ENCODE data around the gene DNAH8.
"Not testable (repeated sequence)": the region's sequence is repeated elsewhere in the genome, so short reads cannot be mapped to it uniquely, and the experiment has no call there.

DNAH8 gene

DNA sequence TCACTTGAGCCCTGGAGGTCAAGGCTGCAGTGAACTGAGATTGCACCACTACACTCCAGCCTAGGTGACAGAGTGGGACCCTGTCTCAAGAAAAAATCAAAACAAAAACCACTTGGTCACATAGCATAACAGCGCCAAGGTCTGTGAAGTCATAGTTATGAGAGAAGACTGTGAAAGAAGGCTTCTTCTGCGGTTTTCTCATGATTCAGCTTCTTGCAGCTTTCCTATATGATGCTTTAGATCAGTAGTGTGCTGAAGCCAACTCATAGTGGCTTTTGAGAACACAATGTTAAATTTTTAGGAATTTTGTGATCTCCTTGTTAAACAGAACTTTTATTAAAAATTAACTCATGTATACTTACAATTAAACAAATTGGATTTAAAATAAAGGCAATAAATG, 197.3 kb downstream of the DNAH8 start:
- DNase-seq, result no peak

DNA sequence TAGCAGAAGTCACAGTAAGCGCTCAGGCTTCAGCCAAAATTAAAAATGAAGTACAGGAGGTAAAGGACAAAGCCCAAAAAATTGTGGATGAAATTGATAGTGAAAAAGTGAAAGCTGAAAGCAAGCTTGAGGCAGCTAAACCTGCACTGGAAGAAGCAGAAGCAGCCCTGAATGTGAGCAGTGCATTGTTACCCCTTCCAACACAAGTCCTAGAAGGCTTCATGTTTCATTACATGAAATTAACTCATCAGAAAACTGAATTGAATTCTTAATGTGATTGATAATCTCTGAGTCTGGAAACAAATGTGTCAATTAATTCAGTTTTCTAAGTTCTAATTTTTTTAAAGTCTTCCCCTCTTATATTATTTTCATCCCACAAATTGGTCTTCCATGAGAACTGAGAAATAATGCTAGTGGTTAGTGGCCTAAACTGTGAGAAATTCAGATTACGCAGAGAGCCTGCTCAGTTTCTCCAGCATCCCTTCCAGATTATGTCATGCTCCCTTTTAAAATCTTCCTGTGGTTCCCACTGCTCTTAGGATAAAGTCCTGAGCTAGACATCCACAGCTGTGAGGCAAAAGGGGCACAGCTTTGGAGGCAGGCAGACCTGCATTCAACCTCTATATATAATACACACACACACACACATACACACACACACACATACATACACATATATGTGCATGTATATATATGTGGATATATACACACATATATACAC, 200.3 kb downstream of the DNAH8 start:
- no peak for DNase-seq

DNA sequence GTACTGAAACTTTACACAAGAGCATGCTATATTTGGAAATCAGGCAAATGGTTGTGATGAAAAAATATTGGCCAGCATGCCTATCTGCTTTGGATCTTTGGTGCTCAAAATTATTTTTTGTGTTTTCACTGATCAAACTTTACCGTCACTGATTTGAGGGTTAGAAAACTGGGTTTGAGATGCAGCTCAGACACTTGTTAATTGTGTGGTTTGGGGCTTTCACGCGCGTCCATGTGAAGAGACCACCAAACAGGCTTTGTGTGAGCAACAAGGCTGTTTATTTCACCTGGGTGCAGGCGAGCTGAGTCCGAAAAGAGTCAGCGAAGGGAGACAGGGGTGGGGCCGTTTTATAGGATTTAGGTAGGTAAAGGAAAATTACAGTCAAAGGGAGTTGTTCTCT, 206.4 kb downstream of the DNAH8 start:
- not testable (repeated sequence) for DNase-seq

DNA sequence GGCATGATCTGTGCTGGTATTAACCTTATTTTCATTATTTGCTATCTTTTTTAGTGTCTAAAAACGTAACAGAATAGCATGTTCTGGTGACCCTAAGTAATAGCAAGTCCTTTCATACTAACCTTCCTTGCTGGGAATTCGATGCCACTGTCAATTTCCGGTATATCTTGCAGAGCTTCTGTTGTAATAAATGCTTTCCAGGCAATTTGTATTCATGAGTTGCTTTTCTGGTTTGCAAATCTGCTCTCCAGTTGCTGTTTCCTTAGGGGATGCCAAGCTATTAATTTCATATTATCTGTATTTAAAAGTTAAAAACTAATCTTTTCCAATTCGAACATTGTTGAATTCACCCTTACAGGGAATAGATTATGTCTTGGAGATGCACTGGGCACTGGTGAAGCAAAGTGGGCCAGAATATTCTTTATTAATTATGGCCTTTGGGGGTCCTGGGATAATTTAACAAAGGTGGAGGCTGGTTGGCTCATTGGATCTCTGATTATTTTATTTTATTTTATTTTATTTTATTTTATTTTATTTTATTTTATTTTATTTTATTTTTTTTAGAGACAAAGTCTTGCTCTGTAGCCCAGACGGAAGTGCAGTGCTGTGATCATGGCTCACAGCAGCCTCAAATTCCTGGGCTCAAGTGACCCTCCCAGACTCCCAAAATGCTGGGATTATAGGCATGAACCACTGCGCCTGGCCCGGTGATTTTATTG, 209.8 kb downstream of the DNAH8 start:
- DNase-seq, result no peak

DNA sequence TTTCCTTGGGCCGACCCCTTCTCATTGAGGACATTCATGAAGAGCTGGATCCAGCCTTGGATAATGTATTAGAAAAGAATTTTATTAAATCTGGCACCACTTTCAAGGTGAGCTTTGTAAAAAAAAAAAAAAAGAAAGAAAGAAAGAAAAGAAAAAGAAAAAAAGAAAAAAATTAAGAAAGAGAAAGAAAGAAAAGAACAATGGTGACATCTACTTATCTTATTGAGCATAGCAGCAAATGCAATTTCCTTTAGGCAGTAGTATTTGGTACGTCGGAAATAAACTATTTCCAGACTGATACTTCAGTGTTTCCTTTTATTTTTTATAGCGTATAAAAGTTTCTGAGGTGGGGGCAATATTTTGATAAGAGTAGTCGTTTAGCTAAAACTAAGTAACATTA, 214.4 kb downstream of the DNAH8 start:
- DNase-seq, result no peak

DNA sequence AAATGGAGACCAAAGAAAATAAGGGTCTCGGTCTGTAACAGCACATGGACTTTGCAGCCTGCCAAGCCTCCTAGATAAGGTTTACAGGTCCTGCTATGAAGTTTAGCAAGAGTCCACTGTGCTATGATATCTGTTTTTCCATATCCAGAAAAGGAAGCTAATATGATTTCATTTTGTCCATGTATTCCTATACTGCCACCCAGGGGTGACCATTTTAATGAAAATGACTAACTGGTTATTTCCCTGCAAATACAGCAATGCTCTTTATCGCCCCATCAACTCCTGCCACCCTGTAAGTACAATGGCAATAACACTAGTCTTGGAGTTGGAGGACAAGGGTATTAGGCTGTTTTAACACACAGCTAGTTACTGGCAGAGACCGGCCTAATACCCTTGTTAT, 218.3 kb downstream of the DNAH8 start:
- DNase-seq, result no peak

DNA sequence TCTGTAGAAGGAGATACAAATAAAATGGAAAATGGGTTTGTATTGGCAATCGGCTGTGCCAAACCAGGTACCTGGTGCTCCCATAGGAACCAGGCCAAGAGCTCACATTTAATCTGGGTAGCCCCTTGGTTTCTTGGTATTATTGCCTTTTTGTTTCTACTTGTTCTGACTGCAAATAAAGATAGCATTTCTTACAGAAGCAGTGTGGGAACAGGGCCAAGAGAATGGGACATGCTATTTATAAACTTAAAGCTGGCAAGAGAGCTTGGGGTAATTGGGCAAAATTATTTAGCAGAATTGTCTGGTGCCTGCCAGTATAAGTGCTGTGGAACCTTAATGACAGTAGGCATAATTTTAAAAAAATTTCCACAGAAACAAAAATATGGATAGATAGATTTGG, 219.9 kb downstream of the DNAH8 start:
- no peak for DNase-seq

DNA sequence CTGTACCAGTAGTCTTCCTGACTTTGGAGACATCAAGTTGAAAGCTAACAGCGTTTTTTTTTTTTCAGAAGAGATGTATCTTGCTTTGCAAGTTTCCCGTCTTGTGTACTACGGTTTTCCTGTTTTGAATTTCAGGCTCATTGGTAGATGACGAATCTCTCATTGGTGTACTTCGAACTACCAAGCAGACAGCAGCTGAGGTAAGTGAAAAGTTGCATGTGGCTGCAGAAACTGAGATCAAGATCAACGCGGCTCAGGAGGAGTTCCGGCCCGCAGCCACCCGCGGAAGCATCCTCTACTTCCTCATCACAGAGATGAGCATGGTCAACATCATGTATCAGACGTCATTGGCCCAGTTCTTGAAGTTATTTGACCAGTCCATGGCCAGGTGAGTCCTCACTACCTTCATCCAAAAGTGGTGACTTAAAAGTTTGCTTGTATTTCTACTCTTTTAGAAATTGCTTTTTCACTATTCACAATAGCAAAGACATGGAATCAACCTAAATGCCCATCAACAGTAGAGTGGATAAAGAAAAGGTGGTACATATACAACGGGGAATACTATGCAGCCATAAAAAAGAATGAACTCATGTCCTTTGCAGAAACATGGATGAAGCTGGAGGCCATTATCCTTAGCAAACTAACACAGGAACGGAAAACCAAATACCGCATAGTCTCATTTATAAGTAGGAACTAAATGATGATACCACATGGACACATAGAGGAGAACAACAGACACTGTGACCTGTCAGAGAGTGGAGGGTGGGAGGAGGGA, 222.9 kb downstream of the DNAH8 start:
- no peak for DNase-seq

DNA sequence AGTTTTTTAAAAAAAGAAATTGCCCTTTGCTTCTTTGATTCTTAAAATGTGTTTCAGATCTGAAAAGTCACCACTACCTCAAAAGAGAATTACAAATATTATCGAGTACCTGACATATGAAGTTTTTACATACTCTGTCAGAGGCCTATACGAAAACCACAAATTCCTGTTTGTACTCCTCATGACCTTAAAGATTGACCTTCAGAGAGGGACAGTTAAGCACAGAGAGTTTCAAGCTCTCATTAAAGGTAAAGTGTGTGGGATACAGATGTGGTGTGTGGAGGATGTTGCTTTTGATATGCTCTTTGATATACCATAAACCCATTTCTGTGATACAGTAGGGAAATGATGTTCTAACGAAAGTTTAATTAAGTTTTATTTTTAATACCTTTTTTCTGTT, 223.6 kb downstream of the DNAH8 start:
- no peak for DNase-seq

DNA sequence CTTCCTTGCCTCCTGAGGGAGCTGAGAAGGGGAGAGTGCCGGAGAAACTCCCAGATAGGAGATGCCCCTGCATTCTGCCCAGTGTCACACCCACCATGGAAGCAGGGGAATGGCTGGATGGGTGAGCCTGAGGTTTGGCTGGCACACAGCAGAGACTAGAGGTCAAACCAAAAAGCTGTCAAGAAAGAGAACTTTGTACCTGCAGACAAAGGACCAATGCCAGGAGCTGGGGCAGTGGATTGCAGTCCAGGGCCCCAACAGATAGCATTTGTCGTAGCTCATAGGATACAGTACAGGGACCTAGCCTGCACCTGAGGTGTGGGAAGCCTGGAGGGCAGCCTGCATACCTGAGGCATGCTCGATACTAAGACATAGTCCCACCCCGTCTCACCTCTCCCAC, 227.3 kb downstream of the DNAH8 start:
- no peak for DNase-seq

DNA sequence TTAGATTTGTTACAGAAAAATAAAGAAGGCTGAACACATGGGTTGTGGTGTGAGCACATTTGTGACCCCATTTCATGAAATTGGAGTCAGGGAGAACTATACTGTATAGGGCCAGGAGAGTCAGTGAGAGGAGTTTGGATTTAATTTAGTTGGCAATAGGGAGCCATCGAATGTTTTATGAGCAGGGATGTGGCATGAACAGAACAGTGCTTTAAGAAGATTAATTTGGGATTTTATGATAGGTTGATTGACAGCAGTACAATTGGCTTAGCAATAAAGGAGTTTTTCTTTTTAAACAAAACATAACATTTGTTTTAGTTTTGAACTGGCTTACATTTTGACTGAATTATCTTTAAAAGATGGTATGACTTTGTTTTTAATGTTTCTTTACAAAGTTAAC, 227.9 kb downstream of the DNAH8 start:
- DNase-seq, result no peak

DNA sequence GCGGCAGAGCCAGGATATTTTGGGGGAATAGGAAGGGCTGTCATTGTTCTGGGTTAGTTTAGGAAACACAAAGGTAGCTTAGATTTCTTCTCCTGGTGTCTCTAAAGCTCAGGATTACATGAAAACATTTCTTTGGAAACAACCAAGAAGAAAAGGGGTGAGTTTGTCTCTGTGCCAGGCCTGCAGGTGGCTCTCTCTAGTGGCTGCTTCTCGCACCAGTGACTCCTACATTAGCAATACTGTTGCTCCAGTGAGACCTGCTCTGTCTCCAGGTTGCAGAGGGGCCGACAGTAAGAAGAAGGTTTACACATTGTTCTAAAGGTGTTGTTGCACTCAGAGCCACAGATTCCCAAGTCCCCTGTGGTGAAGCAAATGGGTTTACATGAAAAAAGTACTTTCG, 228.9 kb downstream of the DNAH8 start:
- DNase-seq, result no peak

DNA sequence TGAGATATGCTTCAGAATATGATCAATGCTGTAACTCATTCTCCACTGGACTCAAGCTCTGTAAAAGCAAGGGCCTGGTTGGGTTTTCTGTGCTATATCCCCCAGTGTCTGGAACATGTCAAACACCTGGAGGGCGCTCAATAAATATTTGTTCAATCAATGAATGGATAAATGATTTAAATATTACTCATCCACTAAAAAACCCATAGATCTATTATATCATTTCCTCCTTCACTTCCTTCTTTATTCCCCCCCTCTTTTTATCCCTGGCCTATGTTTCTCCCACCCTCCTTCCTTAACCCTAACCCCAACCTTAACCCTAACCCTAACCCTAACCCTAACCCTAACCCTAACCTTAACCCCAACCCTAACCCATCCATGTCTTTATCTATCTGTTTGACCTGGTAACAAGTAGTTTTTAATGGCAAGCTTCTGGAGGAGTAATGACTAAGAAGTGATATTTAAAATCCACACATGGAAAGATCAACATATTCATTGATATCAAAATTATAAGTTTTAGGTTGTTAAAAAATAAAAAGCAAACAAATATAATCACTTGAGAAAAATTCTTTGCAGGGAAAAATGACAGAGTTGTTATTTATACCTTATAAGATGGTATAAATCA, 229.7 kb downstream of the DNAH8 start:
- DNase-seq, result no peak

DNA sequence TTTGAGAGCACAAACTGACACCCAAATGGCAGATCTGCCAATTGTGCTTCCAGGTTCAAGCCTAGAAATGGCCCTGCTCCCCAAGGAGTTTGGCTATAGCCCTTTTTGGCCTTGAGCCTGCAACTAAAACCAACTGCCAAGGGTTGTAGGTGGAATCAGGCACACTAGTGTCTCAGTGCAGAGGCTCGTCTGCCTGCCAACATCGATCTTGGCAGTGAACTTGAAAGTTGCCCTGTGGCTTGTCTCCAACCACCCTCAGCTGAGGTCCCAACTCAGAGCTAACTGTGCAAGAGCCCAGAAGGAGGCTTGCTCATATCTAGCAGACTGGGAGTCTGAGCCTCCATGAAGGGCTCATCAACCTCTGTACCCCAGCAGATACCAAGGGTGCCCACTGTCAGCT, 240.8 kb downstream of the DNAH8 start:
- DNase-seq, result no peak

DNA sequence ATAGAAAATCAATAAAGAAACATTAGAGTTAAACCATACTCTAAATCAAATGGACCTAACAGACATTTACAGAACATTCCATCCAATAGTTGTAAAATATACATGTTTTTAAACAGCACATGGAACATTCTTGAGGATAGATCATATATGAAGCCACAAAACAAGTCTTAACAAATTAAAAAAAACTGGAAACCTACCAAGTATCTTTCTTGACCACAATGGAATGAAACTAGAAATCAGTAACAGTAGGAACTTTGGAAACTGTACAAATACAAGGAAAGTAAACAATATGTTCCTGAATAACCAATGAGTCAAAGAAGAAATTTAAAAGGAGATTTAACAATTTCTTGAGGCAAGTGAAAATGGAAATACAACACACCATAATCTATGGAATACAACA, 242.3 kb downstream of the DNAH8 start:
- no peak for DNase-seq

DNA sequence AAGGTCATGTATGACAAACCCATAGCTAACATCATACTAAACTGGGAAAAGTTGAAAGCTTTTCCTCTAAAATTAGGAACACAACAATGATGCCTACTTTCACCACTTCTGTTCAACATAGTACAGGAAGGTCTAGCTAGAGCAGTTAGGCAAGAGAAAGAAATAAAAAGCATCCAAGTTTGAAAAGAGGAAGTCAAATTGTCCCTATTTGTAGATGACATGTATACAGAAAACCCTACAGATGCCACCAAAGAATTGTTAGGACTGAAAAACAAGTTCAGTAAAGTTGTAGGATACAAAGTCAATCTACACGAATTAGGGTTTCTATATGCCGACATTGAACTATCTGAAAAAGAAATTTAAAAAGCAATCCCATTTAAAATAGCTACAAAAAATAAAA, 244.0 kb downstream of the DNAH8 start:
- DNase-seq, result no peak

DNA sequence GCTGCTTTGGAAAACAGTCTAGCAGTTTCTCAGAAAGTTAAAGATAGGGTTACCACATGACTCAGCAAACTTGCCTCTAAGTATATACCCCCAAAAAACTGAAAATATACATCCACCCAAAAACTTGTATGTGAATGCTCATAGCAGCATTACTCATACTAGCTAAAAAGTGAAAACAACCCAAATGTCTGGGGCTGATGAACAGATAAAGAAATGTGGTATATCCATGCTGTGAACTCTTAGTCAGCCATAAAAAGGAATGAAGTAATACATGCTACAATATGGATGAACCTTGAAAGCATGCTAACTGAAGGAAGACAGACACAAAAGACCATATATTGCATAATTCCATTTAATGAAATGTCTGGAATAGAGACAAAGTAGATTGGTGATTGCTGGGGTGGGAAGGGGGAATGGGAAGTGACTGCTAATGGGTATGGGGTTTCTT, 253.6 kb downstream of the DNAH8 start:
- no peak for DNase-seq

DNA sequence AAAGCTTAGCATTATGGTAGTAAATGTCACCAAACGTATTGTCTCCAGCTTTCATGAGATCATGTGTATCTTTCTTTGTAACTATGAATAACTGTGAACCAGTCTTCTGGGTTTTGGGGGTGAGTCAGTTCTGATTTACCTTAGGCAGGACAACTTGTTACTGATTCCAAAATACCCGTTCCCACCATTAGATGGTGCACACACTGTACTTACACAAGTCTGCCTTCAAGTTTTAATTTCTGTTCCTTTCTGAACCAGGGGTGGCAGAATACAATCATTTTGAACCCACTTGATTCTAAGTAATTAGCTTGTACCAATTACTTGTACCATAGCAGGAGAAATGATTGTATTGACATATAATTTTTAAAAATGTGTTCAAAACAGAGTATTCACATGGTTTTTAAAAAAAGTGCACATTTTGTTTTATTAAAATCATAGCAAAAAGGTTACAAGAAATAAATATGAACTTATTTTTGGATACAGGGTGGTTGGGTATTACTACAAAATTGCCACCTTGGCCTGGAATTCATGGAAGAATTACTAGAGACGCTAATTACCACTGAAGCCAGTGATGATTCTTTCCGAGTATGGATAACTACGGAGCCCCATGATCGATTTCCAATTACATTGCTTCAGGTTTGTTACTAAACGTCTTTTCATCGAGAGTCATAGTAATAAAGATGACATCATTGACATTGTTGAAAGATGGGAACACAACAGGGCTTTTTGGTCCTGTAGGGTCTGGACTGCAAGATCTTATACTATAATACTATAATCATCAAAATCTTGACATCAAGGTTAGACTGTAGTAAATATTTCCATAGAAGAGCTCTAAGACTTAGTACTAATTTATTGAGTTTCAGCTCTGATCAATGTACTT, 258.3 kb downstream of the DNAH8 start:
- DNase-seq, result no peak

DNA sequence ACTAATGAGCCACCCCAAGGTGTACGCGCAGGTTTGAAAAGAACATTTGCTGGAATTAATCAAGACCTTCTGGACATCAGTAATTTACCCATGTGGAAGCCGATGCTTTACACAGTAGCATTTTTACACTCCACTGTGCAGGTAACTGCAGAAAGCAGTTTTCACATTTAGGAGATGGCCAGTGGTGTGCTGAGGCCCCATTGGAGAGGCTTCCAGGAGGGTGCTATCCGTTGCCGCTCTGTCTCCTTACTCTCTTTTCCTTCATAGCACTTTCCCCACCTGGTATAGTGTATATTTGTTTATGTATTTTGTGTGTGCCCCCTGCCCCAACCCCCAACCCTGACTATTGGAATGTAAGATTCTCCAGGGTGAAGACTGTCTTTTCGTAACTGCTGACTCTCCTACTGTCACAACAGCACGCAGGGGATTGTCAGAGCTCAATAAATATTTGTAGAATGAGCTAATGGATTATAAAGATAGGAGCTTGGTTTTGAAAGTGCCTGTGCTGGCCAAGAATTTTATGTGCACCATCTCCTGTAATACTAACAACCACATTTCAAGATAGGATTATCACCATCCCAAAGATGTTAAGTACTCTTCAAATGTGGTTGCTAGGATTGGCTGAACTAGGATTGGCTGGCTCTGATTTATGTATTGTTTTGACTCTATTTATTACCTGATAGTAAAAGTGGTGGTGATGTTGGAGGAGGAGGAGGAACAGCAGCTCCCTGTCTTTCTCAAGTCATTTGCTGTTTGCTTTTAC, 259.5 kb downstream of the DNAH8 start:
- DNase-seq, result no peak

DNA sequence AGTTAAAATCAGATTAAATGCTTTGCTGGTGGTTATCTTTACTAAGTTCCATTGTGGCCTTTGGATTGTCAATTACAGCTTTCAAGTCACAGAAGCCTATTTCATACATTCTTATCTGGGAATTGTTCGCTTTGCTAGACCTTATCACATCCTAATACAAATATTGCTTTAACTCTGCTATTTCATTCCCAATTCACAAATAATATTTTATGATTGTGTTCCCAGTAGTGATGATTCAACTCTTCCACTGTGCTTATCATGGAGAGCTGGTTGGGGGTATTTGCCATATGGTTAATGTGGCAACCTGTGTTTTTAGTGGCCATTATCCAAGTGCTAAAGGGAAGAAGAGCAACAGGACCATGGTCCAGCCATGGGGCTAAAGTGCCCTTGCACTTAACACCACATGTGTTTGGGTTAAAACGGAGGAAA, 260.5 kb downstream of the DNAH8 start:
- no peak for DNase-seq

DNA sequence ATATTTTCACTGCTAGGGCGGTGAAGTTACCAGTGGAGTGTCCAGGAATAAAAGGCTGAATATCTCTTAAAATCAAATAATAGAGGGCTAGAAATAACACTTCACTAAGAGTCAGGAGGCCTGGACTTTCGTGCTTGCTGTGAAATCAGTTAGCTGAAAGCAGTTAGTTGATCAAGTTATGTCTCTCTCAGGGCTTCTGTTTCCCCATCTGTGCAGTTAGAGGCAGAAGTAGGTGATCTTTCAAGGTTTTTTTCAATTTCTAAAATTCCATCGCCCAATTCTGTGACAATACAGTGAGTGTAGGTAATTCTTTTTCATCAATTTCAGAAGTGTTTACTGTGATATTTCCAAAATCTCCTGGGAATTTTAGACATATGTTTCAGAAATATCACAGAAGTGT, 260.9 kb downstream of the DNAH8 start:
- DNase-seq, result no peak
